ENCODE data around the gene TSLP.

DNA sequence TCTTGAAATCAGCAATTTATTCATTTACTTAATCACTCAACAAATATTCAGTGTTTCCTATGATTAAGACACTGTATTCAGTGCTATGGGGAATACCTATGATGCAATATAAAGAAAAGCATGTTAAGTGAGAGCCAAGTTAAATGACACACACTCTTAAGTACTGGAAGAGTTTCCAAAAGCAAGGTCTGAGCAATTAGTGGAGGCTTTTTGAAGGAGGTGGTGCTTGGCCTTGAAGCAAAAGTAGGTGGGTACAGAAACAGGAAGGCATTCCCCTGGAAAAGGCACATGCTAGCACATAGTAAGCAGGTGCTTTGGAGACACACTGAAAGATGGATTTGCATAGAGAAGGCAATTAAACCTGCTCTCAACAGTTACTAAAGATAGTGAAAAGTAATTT is 4.0 kb downstream of the TSLP start:
- TF ChIP-seq, protein P1, sequence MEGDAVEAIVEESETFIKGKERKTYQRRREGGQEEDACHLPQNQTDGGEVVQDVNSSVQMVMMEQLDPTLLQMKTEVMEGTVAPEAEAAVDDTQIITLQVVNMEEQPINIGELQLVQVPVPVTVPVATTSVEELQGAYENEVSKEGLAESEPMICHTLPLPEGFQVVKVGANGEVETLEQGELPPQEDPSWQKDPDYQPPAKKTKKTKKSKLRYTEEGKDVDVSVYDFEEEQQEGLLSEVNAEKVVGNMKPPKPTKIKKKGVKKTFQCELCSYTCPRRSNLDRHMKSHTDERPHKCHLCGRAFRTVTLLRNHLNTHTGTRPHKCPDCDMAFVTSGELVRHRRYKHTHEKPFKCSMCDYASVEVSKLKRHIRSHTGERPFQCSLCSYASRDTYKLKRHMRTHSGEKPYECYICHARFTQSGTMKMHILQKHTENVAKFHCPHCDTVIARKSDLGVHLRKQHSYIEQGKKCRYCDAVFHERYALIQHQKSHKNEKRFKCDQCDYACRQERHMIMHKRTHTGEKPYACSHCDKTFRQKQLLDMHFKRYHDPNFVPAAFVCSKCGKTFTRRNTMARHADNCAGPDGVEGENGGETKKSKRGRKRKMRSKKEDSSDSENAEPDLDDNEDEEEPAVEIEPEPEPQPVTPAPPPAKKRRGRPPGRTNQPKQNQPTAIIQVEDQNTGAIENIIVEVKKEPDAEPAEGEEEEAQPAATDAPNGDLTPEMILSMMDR (IDR thresholded peaks at IDR 0.05), result no peak
- TF ChIP-seq POLR2A (IDR thresholded peaks at IDR 0.05) (no peak), POLR2AphosphoS5 (IDR thresholded peaks at IDR 0.05) (no peak)

Measured in breast epithelium (tissue), 3 donors.